ENCODE results near the gene GSTT4.
"Not testable (repeated sequence)": the region's sequence is repeated elsewhere in the genome, so short reads cannot be mapped to it uniquely, and the experiment has no call there.

Gene GSTT4

DNA sequence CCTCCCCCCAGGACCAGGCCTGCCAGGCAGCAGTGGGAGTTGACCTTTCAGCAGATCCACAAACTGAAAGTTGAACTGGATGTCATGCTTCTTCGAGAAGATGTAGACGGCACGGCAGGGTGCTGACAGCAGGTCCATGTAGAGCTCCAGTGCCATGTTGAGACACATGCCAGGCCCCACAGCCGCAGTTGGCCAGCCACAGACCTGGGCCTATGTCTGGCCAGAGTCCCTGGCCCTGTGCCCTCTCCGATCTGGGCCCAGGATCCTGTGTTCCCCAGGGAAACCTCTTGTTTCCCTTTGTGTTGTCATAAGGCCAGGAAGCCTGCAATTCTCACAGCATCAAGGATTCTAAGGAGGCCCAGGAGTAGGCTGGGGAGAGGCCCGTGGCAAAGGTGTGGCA, at the start of gene GSTT4:
Gene GSTT4 (minus strand): TSS at position 253 of the 400 bp plus-strand sequence. CDS start 97 bp downstream, at position 156.
- DNase-seq (ENCODE audit: low read depth) = no peak

DNA sequence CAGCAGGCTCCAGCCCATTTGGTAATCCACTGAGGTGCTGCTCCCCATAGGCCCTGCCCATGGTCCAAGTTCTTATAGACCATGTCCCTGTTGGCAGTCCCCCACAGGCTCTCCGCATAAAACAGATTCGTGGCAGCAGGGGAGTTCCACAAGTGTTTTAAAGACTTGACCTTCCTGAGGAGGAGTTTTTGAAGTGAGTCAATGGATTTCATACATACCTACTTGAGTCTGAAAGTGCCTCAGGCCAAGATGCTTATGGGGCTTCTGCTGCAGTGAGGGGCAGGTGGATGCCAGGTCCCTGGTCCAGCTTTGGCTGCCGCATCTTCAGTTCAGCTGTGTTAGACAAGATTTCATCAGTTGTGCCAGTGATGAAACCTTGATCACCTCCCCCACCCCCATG, 49.1 kb upstream of the GSTT4 start:
- DNase-seq (ENCODE audit: low read depth) = peak; percentile 69

DNA sequence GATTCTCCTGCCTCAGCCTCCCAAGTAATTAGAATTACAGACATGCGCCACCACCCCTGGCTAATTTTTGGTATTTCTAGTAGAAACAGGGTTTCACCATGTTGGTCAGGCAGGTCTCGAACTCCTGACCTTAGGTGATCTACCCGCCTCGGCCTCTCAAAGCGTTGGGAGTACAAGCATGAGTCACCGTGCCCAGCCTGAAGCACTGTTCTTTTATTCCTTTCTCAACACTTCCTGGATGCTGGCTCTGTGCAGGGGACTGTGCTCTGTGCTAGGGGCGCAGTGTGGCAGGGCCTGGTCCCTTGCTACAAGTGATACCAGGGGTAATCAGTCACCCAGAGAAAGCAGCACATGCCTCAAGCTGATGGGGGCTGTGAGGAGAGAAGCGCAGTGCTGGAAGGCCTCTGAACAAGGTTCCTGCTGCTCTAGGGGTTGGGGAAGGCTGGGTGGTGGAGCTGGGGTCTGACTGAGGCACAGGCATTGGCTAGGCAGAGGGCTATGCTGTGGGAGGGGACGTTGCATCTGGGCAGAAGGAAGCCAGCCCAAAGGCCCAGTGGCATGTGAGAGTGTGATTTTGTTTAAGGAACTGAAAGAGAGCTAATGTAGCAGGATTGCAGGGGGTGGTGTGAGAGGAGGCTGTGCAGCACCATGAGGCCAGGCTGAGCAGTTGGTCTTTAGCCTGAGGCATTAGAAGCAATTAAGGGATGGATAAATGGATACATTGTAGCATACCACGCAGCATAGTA, 48.4 kb upstream of the GSTT4 start:
- peak; percentile 46 for DNase-seq (ENCODE audit: low read depth)

DNA sequence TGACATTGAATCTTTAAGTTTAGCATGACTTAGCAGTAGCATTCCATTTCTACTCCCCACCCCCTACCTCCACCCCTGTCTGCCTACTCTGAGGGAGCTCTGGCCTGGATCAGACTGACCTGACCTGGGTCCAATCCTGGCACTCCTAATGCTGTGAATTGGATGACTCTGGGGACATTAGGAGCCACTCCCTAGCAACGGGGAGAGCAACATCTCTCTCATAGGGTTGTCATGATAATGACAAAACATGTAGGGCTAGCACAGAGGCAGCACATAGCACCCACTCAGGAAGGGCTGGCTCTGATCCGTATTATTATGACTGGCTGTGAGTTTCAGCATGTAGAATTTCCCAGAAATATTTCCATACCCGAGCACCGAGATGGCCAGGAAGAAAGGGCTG, 46.3 kb upstream of the GSTT4 start:
- no peak for DNase-seq (ENCODE audit: low read depth)

DNA sequence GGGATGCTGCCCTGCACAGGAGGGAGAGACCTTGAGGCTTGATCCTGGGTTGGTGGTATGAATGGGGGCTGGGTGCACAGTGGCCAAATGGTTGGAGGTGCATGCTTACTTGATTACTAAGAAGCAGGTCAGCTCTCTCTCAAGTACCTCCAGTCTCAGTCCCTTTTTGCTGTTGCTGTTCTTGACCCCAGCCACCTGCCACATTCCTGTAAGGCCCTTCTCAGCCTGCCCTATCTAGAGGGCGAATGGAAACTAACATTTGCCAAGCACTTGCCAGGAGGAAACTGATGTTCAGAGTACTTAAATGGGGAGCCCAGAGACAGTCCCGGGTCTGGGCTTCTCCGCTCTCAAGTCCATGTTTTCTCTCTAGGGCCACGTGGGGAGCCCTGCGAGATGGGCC, 45.8 kb upstream of the GSTT4 start:
- no peak for DNase-seq (ENCODE audit: low read depth)

DNA sequence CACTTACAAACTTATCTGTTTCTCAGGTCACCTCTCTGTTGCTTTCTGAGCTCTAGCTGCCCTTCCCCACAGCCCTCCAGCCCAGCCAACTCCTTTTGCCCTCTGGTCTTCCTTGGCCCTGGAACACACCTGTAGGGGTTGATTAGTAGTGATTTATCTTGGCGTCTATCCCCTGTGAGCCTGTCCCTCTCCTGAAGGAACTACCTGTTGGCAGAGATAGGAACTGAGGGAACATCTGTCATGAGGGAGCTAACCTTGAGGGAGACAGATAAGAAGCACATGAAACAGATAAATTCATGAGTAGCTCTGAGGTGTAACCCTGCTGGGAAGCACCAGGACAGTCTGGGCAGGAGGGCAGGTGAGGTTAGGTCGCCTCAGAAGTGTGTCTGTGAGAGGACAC, 44.7 kb upstream of the GSTT4 start:
- DNase-seq (ENCODE audit: low read depth) = no peak

DNA sequence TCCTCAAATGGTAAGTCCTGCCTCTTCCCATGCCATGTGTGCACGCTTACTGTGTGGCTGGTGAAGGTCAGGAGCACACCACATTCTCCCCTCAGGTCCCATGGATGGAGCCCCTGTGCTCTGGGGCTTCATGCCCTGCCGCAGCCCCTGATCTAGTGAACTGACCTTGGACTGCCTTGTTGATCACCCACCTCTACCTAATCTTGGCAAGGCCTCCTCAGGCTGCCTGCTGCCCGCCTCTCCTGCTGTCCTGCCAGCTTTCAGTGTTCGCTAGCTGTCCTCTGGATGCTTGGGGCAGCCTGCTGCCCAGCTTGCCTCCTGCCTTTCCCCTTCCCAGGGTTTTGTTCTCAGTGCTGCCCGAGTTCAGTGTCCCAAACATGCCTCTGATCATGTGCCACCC, 44.0 kb upstream of the GSTT4 start:
- no peak for DNase-seq (ENCODE audit: low read depth)

DNA sequence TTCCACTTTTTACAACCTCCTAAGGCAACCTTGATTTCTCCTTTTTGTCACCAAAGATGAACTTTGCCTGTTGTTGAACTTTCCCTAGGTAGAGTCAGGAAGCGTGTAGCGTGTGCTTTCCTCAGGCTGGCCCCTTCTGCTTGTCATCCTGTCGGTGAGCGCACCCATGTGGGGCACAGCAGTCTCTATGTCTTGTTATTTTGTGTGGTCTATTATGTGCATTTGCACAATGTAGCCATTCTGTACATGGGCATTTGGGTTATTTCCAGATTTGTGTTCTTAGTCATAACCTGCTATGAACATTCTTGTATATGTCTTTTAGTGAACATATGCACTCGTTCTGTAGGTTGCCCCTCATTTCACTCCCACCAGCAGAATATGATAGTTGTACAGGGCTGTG, 40.8 kb upstream of the GSTT4 start:
- no peak for DNase-seq (ENCODE audit: low read depth)

DNA sequence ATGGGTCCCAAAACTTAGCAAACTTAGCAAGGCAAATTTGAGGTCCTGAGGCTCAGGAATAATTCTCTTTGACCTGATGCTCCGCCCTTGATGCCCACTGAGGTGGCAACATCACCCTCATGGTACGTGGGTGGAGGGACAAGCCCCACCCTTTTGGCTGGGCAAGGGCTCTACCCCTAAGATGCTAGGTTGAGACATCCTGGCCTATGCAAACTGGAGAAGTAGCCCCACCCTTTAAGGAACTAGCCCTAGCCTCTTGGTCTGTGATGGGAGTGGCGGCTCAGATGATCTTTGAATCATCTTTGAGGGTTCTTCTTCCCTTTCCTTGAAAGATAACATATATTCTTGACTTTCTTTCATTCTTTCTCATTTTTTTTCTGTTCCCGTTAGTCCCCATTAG, 38.7 kb upstream of the GSTT4 start:
- no peak for DNase-seq (ENCODE audit: low read depth)

DNA sequence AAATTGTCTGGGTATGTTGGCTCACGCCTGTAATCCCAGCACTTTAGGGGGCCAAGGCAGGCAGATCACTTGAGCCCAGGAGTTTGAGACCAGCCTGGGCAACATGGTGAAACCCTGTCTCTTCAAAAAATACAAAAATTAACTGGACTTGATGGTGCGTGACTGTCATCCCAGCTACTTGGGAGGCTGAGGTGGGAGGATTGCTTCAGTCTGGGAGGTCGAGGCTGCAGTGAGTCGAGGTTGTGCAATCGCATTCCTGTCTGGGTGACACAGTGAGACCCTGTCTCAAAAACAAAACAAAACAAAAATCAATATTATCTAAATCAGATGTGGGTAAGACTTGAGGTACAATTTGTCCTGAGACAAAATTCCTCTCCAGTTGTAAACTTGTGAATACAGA, 38.2 kb upstream of the GSTT4 start:
- not testable (repeated sequence) for DNase-seq (ENCODE audit: low read depth)

DNA sequence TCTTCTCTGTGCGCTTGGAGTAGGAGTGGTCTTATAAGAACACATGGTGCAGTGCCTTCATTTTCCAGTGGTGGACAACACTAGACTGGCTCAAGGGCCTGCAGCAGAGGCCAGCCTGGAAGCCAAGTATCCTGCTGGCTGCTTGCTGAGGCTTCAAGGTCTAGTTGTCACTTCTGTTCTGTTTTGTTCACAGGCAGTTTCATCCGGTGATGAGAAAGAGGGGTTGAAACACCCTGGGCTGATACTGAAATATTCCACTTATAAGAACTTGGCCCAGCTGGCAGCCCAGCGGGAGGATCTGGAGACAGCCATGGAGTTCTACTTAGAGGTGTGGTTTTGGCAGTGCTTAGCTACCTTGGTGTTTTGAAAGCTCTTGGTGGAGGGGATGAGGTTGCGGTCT, 35.7 kb upstream of the GSTT4 start:
- no peak for DNase-seq (ENCODE audit: low read depth)

DNA sequence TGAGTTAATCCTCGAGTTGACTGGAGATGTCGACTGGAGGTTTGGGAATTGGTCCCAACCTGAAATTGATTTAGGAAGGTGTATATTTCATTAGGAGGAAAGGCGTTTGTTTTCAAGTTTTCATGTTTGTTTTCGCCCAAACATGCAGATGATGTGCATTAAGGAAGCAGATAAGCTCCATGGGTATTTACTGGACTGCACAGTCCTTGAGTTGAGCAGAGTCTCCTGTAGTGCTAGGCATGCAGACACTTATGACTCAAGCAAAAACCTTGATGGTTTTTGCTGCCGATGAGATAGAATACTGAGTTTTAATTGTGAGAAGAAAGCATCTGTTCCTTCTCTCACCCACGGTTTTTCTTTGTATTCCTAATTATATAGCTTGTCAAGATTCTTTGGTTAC, 33.8 kb upstream of the GSTT4 start:
- peak; percentile 40 for DNase-seq (ENCODE audit: low read depth)

DNA sequence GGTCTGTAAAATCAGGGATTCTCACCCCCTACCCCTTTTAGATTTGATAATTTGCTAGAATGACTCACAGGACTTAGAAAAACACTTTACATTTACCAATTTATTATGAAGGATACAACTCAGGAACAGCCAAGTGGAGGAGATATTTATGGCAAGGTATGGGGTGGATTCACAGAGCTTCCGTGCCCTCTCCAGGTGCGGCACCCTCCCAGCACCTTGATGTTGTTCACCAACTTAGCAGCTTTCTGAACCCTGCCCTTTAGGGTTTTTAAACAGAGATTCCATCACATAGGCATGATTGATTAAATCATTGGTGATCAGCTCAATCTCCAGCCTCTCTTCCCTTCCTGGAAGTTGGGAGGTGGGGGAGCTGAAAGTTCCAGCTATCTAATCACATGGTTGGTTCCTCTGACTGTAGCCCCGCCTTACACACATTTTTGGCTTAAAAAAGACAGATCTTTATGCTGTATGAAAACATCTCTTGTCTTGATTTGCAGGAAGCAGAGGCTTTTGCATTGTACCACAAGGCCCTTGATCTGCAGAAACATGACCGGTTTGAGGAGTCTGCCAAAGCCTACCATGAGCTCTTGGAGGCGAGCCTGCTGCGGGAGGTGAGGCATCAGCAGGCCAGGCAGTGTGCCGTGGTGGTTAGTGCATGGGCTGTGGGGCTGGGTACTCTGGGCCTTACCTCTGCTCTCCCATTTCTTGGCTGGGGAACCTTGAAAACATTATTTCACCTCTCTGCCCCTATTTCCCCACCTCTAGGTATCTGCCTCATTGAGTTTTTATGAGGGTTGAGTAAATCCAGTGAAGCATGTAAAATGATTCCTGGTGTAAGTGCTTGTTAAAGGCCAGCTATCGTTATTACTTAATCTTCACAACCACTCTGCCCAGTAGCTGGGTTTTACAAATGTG, 32.9 kb upstream of the GSTT4 start:
- peak; percentile 68 for DNase-seq (ENCODE audit: low read depth)

DNA sequence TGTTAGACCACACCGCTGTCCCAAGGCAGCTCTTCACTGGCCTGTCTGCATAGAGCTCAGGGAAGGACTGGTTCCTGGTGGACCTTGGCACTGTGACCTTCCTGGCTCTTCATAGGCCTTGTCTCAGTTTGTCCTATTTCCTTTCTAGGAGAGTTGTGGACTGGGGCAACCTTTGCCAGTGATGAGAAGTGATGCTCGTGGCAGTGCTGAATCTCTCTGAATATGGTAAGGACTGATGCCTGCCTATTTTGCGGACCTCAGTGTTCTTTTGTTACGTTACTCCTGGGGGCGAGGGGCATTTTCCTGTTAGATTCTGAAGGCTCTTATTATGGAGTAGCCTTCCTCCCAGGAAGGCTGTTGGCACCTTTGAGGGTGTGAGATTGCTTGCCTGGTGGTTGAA, 30.0 kb upstream of the GSTT4 start:
- no peak for DNase-seq (ENCODE audit: low read depth)

DNA sequence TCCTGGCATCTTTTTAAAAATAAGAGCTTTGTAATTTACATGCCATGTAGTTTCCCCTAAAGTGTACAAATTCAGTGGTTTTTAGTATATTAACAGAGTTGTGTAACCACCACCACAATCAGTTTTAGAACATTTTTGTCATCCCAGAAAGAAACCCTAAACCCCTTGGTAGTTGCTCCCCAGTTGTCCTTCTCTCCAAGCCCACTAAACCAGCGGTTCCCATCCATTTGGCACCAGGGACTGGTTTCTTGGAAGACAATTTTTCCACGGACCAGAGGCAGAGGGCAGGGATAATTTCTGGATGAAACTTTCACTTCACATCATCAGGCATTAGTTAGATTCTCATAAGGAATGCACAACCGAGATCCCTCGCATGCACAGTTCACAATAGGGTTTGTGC, 28.5 kb upstream of the GSTT4 start:
- DNase-seq (ENCODE audit: low read depth) = no peak

DNA sequence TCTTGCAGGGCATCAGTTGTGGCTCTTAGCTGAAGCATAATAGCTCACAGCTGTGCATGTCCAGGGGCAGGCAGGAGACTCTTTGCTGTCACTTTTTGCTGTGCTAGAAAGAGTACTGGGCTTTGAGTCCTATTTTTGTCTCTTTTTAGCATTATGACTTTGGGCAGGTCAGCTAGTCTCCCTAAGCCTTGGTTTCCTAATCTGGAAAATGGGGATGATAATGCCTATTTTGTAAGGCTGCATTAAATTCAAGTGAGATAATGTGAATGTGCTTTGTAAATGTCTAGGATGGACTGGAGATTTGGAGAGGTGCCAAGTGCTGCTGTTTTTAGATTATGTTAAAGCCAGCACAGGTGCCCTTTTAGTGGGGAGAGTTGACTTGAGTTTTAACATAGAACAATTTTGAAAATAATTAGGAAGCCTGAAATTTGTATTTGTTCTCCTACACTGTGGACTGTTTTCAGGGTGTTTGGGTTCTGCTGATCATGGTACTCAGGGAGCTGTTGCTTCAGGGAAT, 25.0 kb upstream of the GSTT4 start:
- DNase-seq (ENCODE audit: low read depth) = no peak

DNA sequence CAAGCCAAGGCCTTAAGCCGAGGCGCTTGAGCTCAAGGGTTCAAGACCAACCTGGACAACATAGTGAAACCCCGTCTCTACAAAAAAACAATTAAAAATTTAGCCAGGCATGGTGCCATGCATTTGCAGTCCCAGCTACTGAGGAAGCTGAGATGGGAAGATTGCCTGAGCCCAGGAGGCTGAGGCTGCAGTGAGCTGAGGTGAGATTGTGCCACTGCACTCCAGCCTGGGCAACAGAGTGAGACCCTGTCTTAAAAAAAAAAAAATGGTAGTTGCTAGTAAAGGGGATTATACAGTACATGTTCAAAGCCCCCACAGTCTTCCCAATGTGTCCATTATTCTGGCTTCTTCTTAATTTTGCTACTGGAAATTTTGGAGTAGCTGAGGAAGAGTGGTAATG, 24.1 kb upstream of the GSTT4 start:
- DNase-seq (ENCODE audit: low read depth) = no peak

DNA sequence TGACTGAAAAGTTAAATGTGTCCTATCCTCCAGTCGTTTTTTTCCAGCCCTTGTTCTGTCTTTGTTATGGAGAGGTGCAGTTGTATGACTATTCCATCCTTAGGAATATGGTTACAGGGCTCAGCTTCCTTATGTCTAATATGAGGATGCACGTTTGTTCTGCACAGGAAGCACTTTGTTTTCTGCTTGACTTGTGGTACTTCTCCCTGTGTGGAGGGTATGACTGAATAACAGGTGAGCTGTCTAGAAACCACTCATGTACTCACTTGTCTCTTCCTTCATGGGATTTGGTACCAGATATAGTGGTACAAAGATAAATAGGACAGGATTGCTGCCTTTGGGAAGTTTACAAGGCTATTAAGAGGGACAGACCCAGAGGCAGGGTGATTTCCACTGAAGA, 23.3 kb upstream of the GSTT4 start:
- no peak for DNase-seq (ENCODE audit: low read depth)

DNA sequence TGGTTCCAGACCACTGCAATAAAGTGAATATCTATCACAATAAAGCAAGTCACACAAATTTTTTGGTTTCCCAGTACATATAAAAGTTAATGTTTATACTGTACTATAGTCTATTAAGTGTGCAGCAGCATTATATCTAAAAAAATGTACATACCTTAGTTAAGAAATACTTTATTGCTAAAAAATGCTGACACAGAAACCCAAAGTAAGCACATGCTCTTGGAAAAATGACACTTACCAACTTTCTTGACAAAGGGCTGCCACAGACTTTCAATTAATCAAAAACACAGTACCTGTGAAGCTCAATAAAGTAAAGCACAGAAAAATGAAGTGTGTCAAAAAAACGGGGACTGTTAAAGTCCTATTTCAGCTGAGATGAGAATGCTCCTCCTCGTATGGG, 22.7 kb upstream of the GSTT4 start:
- DNase-seq (ENCODE audit: low read depth) = no peak

DNA sequence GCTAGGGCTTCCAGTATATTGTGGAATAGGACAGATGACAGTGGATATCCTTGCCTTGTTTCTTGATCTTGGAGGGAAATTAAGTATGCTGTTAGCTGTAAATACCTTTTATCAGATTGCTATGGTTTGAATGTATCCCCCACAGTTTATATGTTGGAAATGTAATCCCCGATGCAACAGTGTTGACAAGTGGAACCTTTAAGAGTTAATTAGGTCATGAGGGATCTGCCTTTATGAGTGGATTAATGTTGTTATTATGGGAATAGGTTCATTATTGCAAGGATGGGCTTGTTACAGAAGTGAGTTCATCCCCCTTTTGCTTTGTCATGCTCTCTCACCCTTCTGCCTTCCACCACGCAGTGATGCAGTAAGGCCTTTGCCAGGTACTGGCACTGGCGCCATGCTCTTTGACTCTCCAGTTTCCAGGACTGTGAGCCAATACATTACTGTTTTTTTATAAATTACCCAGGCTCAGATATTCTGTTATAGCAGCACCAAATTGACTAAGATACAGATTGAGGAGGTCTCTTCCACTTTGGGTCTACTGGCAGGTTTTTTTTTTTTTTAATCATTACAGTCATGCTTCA, 22.2 kb upstream of the GSTT4 start:
- no peak for DNase-seq (ENCODE audit: low read depth)

DNA sequence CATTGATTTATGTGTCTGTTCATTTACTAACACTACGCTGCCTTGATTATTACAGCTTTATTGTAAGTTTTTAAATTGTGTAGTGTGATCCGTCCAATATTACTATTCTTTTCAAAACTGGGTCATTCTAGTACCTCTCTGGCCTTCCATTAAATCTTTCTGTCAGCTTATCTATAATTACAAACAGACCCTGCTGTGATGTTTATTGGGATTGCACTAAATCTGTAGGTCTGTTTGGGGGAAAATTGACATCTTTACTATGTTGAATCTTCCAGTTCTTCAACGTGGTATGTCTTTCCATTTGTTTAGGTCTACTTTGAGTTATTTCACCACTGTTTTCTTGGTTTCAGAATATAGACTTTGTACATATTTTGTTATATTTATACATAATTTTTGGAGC, 21.5 kb upstream of the GSTT4 start:
- no peak for DNase-seq (ENCODE audit: low read depth)

DNA sequence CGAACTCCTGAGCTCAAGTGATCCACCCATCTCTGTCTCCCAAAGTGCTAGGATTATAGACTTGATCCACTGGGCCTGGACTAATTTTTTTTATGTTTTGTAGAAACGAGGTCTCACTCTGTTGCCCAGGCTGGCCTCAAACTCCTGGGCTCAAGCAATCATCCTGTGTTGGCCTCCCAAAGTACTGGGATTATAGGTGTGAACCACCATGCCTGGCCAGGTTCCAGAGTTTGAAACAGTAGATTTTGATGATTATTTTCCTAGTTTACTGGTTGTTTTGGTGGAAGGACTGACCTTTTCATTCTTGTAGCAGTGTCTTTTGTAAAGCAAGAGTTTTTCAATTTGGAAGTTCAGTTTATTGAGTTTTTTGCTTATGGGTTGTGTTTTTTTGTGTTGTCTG, 20.8 kb upstream of the GSTT4 start:
- DNase-seq (ENCODE audit: low read depth) = no peak

DNA sequence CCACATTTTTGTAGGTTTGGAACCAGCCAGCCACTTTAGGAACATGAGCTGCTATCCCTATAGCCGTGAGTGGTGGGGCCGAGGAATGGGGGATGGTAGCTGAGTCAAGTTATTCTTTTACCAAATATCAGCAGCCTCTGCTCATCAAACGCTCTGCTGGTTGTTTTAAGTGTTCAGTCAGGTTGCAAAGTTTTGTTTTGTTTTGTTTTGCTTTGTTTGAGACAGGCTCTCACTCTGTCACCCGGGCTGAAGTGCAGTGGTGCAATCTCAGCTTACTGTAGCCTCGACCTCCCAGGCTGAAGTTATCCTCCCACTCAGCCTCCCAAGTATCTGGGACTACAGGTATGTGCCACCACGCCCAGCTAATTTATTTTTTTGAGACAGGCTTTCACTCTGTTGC, 20.2 kb upstream of the GSTT4 start:
- no peak for DNase-seq (ENCODE audit: low read depth)
